GM12878 (cell line): Measurements from ENCODE around the gene USP9X.

Experiments
- CBX3 ChIP-seq: fragments of 200-600 bp; sonication (generic); IDR thresholded peaks from 2 replicates; pipeline ENCODE4 v1.6.1; 2016; ENCODE audit warnings: low read depth, borderline replicate concordance
- CREB1 ChIP-seq: IDR thresholded peaks from 2 replicates; pipeline ENCODE4 v1.6.1; 2012; ENCODE audit warnings: low read depth, mild to moderate bottlenecking, inconsistent platforms
- CTCF ChIP-seq, 3 experiments: IDR thresholded peaks in 2 of 3; conservative IDR thresholded peaks in 1 of 3; 2 replicates each; pipeline ENCODE4 v1.5.1; 2011; ENCODE audit warnings: low read depth in 3 of 3, low read length in 3 of 3, mild to moderate bottlenecking in 3 of 3, control low read depth in 2 of 3, moderate library complexity in 2 of 3, inconsistent platforms in 1 of 3, mixed read lengths in 1 of 3; ENCODE audit not compliant: control insufficient read depth in 2 of 3, insufficient read depth in 1 of 3; ENCODE audit errors: extremely low read depth in 1 of 3
- POLR2A ChIP-seq: IDR thresholded peaks from 2 replicates; pipeline ENCODE4 v1.6.1; 2011; ENCODE audit warnings: low read depth, mild to moderate bottlenecking, low read length
- TF ChIP-seq, protein P1 (sequence below): IDR thresholded peaks from 2 replicates; pipeline ENCODE4 v1.6.1; 2011; ENCODE audit warnings: low read depth, mild to moderate bottlenecking, low read length, moderate library complexity, borderline replicate concordance; ENCODE audit errors: extremely low read depth

DNA sequence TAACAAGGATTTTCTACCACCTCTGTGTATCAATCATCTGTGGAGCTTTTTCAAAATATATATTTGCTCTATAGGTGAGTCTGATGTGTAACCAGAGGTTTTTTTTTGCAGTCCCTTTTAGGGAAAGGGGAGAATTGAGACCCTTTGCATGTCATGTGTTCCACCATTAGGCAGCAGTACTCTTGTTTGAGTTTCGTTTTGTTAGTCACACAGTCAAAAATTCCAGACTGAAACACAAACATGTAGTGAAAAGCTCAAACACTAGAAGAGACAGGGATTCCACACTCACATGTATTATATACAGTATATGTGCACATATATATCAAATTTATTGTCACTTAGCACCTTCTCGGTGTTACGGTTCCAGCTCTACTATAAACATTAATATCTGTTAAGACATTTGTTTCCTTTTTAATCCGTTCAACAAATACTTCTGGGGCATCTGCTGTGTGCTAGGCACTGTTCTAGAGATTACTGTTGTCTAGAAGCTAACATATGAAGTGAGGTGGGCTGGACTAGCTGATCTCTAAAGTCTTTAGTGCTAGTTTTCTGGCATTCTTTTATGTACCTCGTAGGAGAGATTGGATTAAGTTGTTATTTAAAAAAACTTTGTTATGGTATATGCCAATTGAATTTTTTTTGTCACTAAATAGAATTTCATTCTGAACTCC, 5.5 kb downstream of the USP9X start:
- no peak for TF ChIP-seq POLR2A
- TF ChIP-seq, protein P1, sequence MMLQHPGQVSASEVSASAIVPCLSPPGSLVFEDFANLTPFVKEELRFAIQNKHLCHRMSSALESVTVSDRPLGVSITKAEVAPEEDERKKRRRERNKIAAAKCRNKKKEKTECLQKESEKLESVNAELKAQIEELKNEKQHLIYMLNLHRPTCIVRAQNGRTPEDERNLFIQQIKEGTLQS = no peak
- no peak for TF ChIP-seq CREB1
- TF ChIP-seq CTCF (IDR thresholded peaks at IDR 0.05 in 2 of 3, conservative IDR thresholded peaks at IDR 0.05 in 1 of 3; ENCODE audit: control insufficient read depth in 2 of 3, extremely low read depth in 1 of 3, insufficient read depth in 1 of 3, low read depth in 3 of 3, low read length in 3 of 3) = no peak
- no peak for TF ChIP-seq CBX3
